AG04450 (cell line): ENCODE data around the gene HECW1. TPM values are rescaled to one million over a fixed set of nuclear protein-coding genes. Genes with fewer than 3 reads are reported as not detected.

ENCODE experiments used
- CTCF ChIA-PET: fragments of 300-600, 350-600 bp; formaldehyde crosslinking; extraction: SDS; loops from one replicate; lab custom pipeline; 2022; ENCODE audit warnings: antibody characterized with exemption, inconsistent platforms; lab: Charles Lee
- POLR2A ChIA-PET: fragments of 350-600 bp; formaldehyde crosslinking; extraction: SDS; loops from one replicate; lab custom pipeline; 2021; ENCODE audit warnings: antibody characterized with exemption, inconsistent platforms; lab: Yijun Ruan, JAX
- DNase-seq: peaks from one replicate; pipeline ENCODE4 v3.0.0-alpha.2; 2011; ENCODE audit warnings: low read depth, low spot score
- H3K27ac ChIP-seq: one replicate; pipeline ENCODE4 v1.5.1; 2012; ENCODE audit warnings: low read depth, low read length, control low read depth
- H3K27me3 ChIP-seq: one replicate; pipeline ENCODE4 v1.6.0; 2012; ENCODE audit warnings: low read length; ENCODE audit not compliant: control insufficient read depth, insufficient read depth
- H3K4me3 ChIP-seq: 2 replicates; pipeline ENCODE4 v1.5.1; 2011; ENCODE audit warnings: mild to moderate bottlenecking, low read depth, low read length, control low read depth
- H3K9me3 ChIP-seq: 2 replicates; pipeline ENCODE4 v1.5.1; 2012; ENCODE audit warnings: low read length; ENCODE audit not compliant: control insufficient read depth, insufficient read depth
- polyA plus RNA-seq: library from polyadenylated mRNA; depleted of rRNA; stranded (reverse); fragments of >200 nt; gene quantifications from 2 replicates; pipeline ENCODE4 v1.2.3, GENCODE V29; 2011
- TF ChIP-seq, protein P1 (sequence below): IDR thresholded peaks from 2 replicates; pipeline ENCODE4 v1.5.1; 2011; ENCODE audit warnings: low read depth, low read length, control low read depth, inconsistent platforms

HECW1 gene
- polyA plus RNA-seq, 1 experiment = 2.6 TPM

DNA sequence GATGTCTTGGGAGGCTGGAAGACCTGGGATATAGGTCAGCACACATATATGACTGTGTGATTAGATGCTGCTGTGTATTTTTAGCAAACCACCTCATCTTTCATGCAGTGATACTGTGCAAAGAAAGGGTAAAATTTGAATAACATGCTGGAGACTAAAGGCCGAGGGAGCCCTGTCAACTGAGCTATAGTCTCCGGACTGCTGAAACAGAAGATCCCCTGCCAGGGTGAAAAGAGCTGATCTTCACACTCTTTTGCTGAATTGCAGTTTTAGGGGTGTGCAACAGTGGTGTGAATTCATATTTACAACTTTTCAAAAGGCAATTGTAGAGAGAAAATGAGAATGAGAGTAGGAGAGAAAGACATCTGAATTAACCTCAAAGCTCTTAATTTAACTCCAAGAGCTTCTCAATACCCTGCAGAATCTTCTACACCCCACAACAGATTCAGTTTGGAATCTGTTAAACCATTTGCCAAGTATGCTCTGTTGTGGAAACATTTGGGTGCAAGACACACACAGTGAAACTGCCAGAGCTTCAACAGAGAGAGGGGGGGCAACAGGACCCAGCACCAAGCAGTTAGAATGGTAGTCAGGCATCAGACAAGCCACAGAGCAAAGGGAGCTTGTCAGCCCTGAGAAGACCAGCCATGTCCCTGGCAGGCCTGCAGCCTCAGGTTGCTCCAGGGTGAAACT lies 280.3 kb downstream of the HECW1 start:
- H3K9me3 ChIP-seq = no peaks in the 10 kb centered on the region
- H3K27ac ChIP-seq = no peak overlapping the region
- no peak for DNase-seq
- H3K4me3 ChIP-seq = no peak overlapping the region
- H3K27me3 ChIP-seq = no peaks in the 10 kb centered on the region
- TF ChIP-seq, protein P1, sequence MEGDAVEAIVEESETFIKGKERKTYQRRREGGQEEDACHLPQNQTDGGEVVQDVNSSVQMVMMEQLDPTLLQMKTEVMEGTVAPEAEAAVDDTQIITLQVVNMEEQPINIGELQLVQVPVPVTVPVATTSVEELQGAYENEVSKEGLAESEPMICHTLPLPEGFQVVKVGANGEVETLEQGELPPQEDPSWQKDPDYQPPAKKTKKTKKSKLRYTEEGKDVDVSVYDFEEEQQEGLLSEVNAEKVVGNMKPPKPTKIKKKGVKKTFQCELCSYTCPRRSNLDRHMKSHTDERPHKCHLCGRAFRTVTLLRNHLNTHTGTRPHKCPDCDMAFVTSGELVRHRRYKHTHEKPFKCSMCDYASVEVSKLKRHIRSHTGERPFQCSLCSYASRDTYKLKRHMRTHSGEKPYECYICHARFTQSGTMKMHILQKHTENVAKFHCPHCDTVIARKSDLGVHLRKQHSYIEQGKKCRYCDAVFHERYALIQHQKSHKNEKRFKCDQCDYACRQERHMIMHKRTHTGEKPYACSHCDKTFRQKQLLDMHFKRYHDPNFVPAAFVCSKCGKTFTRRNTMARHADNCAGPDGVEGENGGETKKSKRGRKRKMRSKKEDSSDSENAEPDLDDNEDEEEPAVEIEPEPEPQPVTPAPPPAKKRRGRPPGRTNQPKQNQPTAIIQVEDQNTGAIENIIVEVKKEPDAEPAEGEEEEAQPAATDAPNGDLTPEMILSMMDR = no peak
- ChIA-PET POLR2A (no interaction called here), CTCF (no interaction called here)

GRCh38 chr7:43394441-43395130 lies 282.1 kb downstream of the HECW1 start:
- H3K4me3 ChIP-seq = no peak overlapping the region
- POLR2A ChIA-PET = no interaction called here
- TF ChIP-seq, protein P1 = no peak
- DNase-seq = no peak
- no peaks in the 10 kb centered on the region for H3K27me3 ChIP-seq
- CTCF ChIA-PET = no interaction called here
- H3K9me3 ChIP-seq = no peaks in the 10 kb centered on the region
- H3K27ac ChIP-seq = no peak overlapping the region

DNA sequence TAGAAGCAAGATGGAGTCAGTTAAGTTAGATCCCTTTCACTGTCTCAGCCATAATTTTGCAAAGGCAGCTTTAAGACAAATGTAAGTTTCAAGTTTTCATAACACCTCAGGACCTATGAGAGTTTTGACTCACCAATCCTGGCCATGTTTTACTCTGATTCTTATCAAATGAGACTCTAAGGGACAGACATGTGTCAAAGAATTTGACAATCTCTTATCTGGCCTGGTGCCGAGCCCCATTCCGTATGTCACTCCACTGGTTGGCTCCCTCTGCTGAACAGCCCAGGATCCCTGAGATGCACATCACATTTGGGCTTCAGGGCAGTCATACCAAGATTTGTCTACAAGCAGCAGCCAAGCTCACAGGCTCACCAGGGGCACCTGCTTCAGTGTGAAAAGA lies 282.9 kb downstream of the HECW1 start:
- Histone ChIP-seq H3K27me3 (no peaks in the 10 kb centered on the region), H3K27ac (no peak overlapping the region), H3K4me3 (no peak overlapping the region), H3K9me3 (no peaks in the 10 kb centered on the region)
- ChIA-PET CTCF (no interaction called here), POLR2A (no interaction called here)
- DNase-seq = no peak
- TF ChIP-seq, protein P1 = no peak

- no peak for DNase-seq
- no peaks in the 10 kb centered on the region for H3K27me3 ChIP-seq
- H3K9me3 ChIP-seq = no peaks in the 10 kb centered on the region
- TF ChIP-seq, protein P1 = no peak
- POLR2A ChIA-PET = no interaction called here
- CTCF ChIA-PET = interaction anchor here (1.4 kb wide), 1 partner anchor 43 kb away, joined by 4 read pairs; no protein-coding TSS in a partner anchor
- no peak overlapping the region for H3K4me3 ChIP-seq
- no peak overlapping the region for H3K27ac ChIP-seq
Measured at GRCh38 chr7:43396187-43396740, 283.8 kb downstream of the HECW1 start.

DNA sequence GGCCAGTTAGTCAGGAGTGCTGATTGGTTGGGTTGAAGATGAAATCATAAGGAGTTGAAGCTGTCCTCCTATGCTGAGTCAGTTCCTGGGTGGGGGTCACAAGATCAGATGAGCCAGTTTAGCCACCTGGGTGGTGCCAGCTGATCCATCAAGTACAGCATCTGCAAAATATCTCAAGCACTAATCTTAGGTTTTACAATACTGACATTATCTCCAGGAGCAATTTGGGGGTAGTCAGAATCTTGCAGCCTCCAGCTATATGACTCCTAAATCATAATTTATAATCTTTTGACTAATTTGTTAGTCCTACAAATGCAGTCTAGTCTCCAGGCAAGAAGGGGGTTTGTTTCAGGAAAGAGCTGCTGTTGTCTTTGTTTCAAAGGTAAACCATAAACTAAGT lies 286.4 kb downstream of the HECW1 start:
- ChIA-PET POLR2A (no interaction called here), CTCF (no interaction called here)
- Histone ChIP-seq H3K9me3 (no peaks in the 10 kb centered on the region), H3K4me3 (no peak overlapping the region), H3K27ac (no peak overlapping the region), H3K27me3 (no peaks in the 10 kb centered on the region)
- DNase-seq = no peak
- TF ChIP-seq, protein P1 = no peak
